Measurements from ENCODE around the gene SGMS1. TPM values are rescaled to one million over a fixed set of nuclear protein-coding genes. Genes with fewer than 3 reads are reported as not detected.

SGMS1 gene
- total RNA-seq, 2 donors from 2014 or later = 32.5 to 35.9 TPM

DNA sequence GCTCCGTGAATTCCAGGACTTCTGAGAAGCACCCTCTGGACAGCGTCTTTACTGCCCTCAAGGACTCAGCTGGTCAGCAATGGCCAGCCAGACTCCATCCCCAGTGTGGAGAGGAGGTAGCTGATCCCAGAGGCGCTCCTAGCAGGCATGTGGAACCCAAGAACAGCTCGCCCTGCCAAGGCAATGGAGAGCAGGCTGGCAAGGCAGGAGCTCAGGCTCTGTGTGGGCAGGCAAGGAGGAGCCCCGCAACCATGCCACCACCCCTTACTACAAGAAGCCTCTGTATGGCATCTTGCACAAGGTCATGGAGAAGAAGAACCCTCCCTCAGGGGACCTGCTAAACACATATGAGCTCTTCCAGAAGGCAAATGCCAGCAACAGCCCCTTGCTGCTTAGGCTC, 34.4 kb upstream of the SGMS1 start:
- Histone ChIP-seq H3K4me3 (no peak overlapping the region), H3K36me3 (no peaks in the 10 kb centered on the region), H3K27me3 (no peaks in the 10 kb centered on the region), H3K4me1 (no peaks in the 10 kb centered on the region), H3K27ac (no peak overlapping the region), H3K9me3 (no peaks in the 10 kb centered on the region)
- DNase-seq (ENCODE audit: low spot score) = no peak
- TF ChIP-seq, protein P1, sequence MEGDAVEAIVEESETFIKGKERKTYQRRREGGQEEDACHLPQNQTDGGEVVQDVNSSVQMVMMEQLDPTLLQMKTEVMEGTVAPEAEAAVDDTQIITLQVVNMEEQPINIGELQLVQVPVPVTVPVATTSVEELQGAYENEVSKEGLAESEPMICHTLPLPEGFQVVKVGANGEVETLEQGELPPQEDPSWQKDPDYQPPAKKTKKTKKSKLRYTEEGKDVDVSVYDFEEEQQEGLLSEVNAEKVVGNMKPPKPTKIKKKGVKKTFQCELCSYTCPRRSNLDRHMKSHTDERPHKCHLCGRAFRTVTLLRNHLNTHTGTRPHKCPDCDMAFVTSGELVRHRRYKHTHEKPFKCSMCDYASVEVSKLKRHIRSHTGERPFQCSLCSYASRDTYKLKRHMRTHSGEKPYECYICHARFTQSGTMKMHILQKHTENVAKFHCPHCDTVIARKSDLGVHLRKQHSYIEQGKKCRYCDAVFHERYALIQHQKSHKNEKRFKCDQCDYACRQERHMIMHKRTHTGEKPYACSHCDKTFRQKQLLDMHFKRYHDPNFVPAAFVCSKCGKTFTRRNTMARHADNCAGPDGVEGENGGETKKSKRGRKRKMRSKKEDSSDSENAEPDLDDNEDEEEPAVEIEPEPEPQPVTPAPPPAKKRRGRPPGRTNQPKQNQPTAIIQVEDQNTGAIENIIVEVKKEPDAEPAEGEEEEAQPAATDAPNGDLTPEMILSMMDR (IDR thresholded peaks at IDR 0.05) = no peak

DNA sequence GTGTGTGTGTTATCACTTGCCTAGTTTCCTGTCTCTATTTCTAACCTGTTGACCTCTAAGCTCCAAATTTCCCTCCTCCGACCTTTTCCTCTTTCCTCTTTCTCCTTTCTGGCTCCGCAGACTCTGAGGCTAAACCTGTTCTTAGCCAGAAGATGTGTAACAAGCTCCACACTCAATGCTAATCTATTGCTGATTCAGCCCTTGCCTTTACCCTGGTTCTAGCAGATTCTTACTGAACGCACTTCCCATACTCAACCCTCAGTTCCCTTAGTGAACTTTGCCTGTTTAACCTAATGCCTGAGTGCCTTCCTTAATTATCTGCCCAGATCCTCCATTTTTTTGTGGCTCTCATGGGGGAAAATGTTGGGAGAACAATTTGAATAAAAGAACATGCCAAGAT, 30.0 kb upstream of the SGMS1 start:
- H3K27ac ChIP-seq = no peak overlapping the region
- no peak for DNase-seq (ENCODE audit: low spot score)

DNA sequence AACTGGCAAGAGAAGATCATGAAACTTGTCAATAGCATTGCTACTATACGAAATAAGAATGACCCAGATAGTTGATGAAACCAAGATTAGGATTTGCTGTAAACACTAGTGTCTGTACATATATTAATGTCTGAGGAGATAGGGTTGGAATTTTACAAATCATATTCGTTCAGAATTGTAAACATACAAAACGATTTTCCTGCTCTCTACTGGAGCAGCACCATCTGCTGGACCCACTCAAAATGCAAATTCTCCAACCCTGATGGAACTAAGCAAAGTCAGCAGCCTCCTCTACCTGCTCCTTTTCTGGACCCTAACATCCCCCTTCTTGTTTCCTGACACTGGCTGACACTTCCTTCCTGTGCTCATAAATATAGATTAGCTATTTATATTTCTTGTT, 29.4 kb upstream of the SGMS1 start:
- no peaks in the 10 kb centered on the region for H3K36me3 ChIP-seq
- TF ChIP-seq, protein P1 (IDR thresholded peaks at IDR 0.05) = peak; percentile 20 to 73

More for the DNA sequence above, 30.0 kb upstream of the SGMS1 start:
- TF ChIP-seq, protein P1 (IDR thresholded peaks at IDR 0.05) = no peak
- Histone ChIP-seq H3K27me3 (no peaks in the 10 kb centered on the region), H3K36me3 (no peaks in the 10 kb centered on the region), H3K9me3 (no peaks in the 10 kb centered on the region), H3K4me1 (no peaks in the 10 kb centered on the region), H3K4me3 (no peak overlapping the region)

DNA sequence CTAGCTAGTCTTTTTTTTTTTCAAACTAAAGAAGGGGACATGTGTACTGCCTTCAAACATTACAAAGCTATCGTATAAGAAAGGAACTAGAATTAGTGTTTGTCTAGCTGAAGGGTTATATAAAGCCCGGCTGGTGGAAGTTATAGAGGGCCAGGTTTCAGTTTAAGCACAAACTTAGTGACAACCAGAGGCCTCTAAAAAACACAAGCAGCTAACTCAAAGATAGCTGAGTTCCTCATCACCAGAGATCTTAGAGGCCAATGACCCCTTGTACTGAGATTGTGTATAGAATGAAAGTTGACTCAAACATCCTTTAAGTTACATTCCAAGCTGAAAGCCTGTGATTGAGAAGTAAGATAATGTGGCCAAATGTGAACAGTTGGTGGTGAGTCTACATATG, 28.1 kb upstream of the SGMS1 start:
- DNase-seq (ENCODE audit: low spot score) = no peak
- TF ChIP-seq, protein P1 (IDR thresholded peaks at IDR 0.05) = no peak

More for the DNA sequence above, 29.4 kb upstream of the SGMS1 start:
- H3K27me3 ChIP-seq = no peaks in the 10 kb centered on the region
- H3K4me1 ChIP-seq = no peaks in the 10 kb centered on the region
- no peaks in the 10 kb centered on the region for H3K9me3 ChIP-seq
- H3K4me3 ChIP-seq = no peak overlapping the region
- DNase-seq (ENCODE audit: low spot score) = no peak
- no peak overlapping the region for H3K27ac ChIP-seq

DNA sequence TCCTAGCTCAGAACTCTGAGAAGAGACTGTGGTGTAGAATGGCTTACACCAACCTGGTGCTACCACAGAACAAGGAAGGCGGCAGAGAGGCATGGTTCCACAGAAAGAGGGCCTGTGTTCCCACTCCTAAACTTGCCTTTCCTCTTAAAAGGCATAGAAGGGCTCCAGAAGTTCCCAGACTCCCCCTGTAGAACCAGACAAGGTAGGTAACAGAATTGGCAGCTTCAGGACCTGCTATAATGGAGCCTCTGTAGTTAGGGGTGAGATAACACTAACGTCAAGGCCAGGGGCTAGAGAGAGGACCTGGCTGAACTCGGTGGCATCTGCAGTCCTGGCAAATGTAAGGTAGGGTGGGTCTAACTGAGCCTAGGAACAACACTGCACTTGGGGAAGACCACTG, 26.7 kb upstream of the SGMS1 start:
- Histone ChIP-seq H3K27ac (no peak overlapping the region), H3K9me3 (no peaks in the 10 kb centered on the region), H3K4me1 (no peaks in the 10 kb centered on the region), H3K27me3 (no peaks in the 10 kb centered on the region), H3K36me3 (no peaks in the 10 kb centered on the region), H3K4me3 (no peak overlapping the region)
- no peak for DNase-seq (ENCODE audit: low spot score)
- TF ChIP-seq, protein P1 (IDR thresholded peaks at IDR 0.05) = no peak

More for the DNA sequence above, 28.1 kb upstream of the SGMS1 start:
- Histone ChIP-seq H3K27ac (no peak overlapping the region), H3K4me1 (no peaks in the 10 kb centered on the region), H3K36me3 (no peaks in the 10 kb centered on the region), H3K27me3 (no peaks in the 10 kb centered on the region), H3K9me3 (no peaks in the 10 kb centered on the region), H3K4me3 (no peak overlapping the region)

DNA sequence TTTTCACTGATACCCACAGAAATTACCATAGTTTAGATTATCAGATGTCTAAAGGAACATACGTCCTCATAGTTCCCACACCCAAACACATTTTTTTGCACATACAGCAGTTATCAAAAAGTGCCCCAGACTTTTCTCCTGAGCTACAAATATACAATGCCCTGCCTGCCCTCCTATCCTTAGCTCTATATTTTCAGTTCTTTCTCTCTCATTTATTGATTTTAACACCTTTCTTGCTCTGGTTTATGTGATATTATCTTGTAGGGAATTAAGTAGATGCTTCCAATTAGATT, 25.1 kb upstream of the SGMS1 start:
- Histone ChIP-seq H3K27me3 (no peaks in the 10 kb centered on the region), H3K36me3 (no peaks in the 10 kb centered on the region), H3K9me3 (no peaks in the 10 kb centered on the region), H3K27ac (no peak overlapping the region), H3K4me1 (no peaks in the 10 kb centered on the region), H3K4me3 (no peak overlapping the region)
- DNase-seq (ENCODE audit: low spot score) = no peak
- TF ChIP-seq, protein P1 (IDR thresholded peaks at IDR 0.05) = no peak

Data from right atrium auricular region (tissue), 2 donors.